ENCODE measurements around the gene WBP2NL.

DNA sequence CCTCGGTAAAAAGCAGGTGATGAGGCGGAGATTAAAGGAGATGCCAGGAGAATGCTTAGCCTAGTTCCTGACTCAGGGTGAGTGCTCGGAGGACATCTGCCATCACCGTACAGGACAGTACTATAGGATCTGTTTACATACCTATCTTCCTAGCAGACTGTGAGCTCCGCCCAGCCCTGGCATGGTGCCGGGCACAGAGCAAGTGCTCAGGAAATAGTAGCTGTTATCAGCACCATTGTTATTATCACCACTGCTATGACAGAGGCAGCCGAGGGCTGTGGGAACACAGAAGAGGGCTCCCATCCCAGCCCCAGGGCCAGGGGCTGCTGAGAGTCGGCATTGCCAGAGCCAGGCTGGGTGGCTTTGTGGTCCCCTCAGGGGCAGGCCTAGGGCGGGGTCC, 30.0 kb upstream of the WBP2NL start:
- TF ChIP-seq, protein P1, sequence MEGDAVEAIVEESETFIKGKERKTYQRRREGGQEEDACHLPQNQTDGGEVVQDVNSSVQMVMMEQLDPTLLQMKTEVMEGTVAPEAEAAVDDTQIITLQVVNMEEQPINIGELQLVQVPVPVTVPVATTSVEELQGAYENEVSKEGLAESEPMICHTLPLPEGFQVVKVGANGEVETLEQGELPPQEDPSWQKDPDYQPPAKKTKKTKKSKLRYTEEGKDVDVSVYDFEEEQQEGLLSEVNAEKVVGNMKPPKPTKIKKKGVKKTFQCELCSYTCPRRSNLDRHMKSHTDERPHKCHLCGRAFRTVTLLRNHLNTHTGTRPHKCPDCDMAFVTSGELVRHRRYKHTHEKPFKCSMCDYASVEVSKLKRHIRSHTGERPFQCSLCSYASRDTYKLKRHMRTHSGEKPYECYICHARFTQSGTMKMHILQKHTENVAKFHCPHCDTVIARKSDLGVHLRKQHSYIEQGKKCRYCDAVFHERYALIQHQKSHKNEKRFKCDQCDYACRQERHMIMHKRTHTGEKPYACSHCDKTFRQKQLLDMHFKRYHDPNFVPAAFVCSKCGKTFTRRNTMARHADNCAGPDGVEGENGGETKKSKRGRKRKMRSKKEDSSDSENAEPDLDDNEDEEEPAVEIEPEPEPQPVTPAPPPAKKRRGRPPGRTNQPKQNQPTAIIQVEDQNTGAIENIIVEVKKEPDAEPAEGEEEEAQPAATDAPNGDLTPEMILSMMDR (IDR thresholded peaks at IDR 0.05): no peak
- no peak for TF ChIP-seq POLR2A (IDR thresholded peaks at IDR 0.05)
